ENCODE data around the gene ADAM22.
A peak's percentile ranks its signal among the peaks of the same experiment; 100 is the strongest.
"Not testable (repeated sequence)": the region's sequence is repeated elsewhere in the genome, so short reads cannot be mapped to it uniquely, and the experiment has no call there.

The ADAM22 gene

GRCh38 chr7:88111140-88111743 lies 177.2 kb downstream of the ADAM22 start:
- peak; percentile 7 for DNase-seq (ENCODE audit: low spot score)

- no peak for DNase-seq (ENCODE audit: low spot score)
Observed at GRCh38 chr7:88111954-88112471, 178.0 kb downstream of the ADAM22 start.

GRCh38 chr7:88115258-88115796 lies 181.3 kb downstream of the ADAM22 start:
- no peak for DNase-seq (ENCODE audit: low spot score)

GRCh38 chr7:88115816-88116215 lies 181.8 kb downstream of the ADAM22 start:
- no peak for DNase-seq (ENCODE audit: low spot score)

GRCh38 chr7:88116235-88116795 lies 182.3 kb downstream of the ADAM22 start:
- no peak for DNase-seq (ENCODE audit: low spot score)

- no peak for DNase-seq (ENCODE audit: low spot score)
Observed at GRCh38 chr7:88117325-88117724, 183.3 kb downstream of the ADAM22 start.

GRCh38 chr7:88121335-88121734 lies 187.3 kb downstream of the ADAM22 start:
- no peak for DNase-seq (ENCODE audit: low spot score)

- no peak for DNase-seq (ENCODE audit: low spot score)
Observed at GRCh38 chr7:88127637-88128290, 193.7 kb downstream of the ADAM22 start.

GRCh38 chr7:88132725-88133124 lies 198.7 kb downstream of the ADAM22 start:
- no peak for DNase-seq (ENCODE audit: low spot score)

- no peak for DNase-seq (ENCODE audit: low spot score)
Observed at GRCh38 chr7:88140947-88141346, 206.9 kb downstream of the ADAM22 start.

- DNase-seq (ENCODE audit: low spot score), result no peak
Observed at GRCh38 chr7:88141479-88141878, 207.4 kb downstream of the ADAM22 start.

- no peak for DNase-seq (ENCODE audit: low spot score)
Observed at GRCh38 chr7:88141953-88142352, 207.9 kb downstream of the ADAM22 start.

- DNase-seq (ENCODE audit: low spot score), result no peak
Observed at GRCh38 chr7:88146616-88147015, 212.6 kb downstream of the ADAM22 start.

GRCh38 chr7:88147341-88147740 lies 213.3 kb downstream of the ADAM22 start:
- DNase-seq (ENCODE audit: low spot score), result no peak

GRCh38 chr7:88147949-88148348 lies 213.9 kb downstream of the ADAM22 start:
- DNase-seq (ENCODE audit: low spot score), result no peak

- no peak for DNase-seq (ENCODE audit: low spot score)
Observed at GRCh38 chr7:88150033-88150432, 216.0 kb downstream of the ADAM22 start.

GRCh38 chr7:88151119-88151790 lies 217.2 kb downstream of the ADAM22 start:
- DNase-seq (ENCODE audit: low spot score), result no peak

GRCh38 chr7:88153378-88153777 lies 219.3 kb downstream of the ADAM22 start:
- DNase-seq (ENCODE audit: low spot score), result no peak

- DNase-seq (ENCODE audit: low spot score), result no peak
Observed at GRCh38 chr7:88155756-88156155, 221.7 kb downstream of the ADAM22 start.

- DNase-seq (ENCODE audit: low spot score), result no peak
Observed at GRCh38 chr7:88156356-88156755, 222.3 kb downstream of the ADAM22 start.

- DNase-seq (ENCODE audit: low spot score), result not testable (repeated sequence)
Observed at GRCh38 chr7:88159741-88160140, 225.7 kb downstream of the ADAM22 start.

- no peak for DNase-seq (ENCODE audit: low spot score)
Observed at GRCh38 chr7:88165697-88166096, 231.6 kb downstream of the ADAM22 start.

- DNase-seq (ENCODE audit: low spot score), result no peak
Observed at GRCh38 chr7:88167223-88167622, 233.2 kb downstream of the ADAM22 start.

Data from CD4-positive, alpha-beta T cell treated with Interleukin-15 for 4 hours (primary cell).